SU-DHL-6 (cell line): Measurements from ENCODE around the gene ATCAY.

ENCODE experiments used
- H2AFZ ChIP-seq: fragments of 200-600 bp; sonication (generic); 2 replicates; pipeline ENCODE4 v1.6.1; 2014; ENCODE audit warnings: low read depth, mild to moderate bottlenecking, moderate library complexity, mixed read lengths, antibody characterized with exemption, low read length; ENCODE audit not compliant: severe bottlenecking
- H3F3A ChIP-seq: fragments of 200-600 bp; shearing (Covaris generic); 2 replicates; pipeline ENCODE4 v1.6.0; 2016; ENCODE audit warnings: antibody characterized with exemption, mild to moderate bottlenecking; ENCODE audit not compliant: insufficient read depth
- H3K27ac ChIP-seq: fragments of 200-600 bp; sonication (generic); 2 replicates; pipeline ENCODE4 v1.5.1; 2016; ENCODE audit warnings: low read depth, mild to moderate bottlenecking, low read length, moderate library complexity, mixed read lengths
- H3K27me3 ChIP-seq: fragments of 200-600 bp; sonication (generic), shearing (Covaris generic); 2 replicates; pipeline ENCODE4 v1.6.0; 2014; ENCODE audit warnings: mild to moderate bottlenecking, low read length
- H3K36me3 ChIP-seq: fragments of 200-600 bp; sonication (generic); 2 replicates; pipeline ENCODE4 v1.6.1; 2014; ENCODE audit warnings: mild to moderate bottlenecking, low read length, mixed read lengths
- H3K4me2 ChIP-seq: fragments of 300-600, 200-600 bp; shearing (Covaris generic), sonication (generic); 2 replicates; pipeline ENCODE4 v1.6.0; 2014; ENCODE audit warnings: low read length, low read depth, mild to moderate bottlenecking; ENCODE audit not compliant: poor library complexity, severe bottlenecking
- H3K4me3 ChIP-seq: fragments of 200-600 bp; sonication (generic); 2 replicates; pipeline ENCODE4 v1.5.1; 2014; ENCODE audit warnings: antibody characterized with exemption, low read length, mild to moderate bottlenecking, mixed read lengths; ENCODE audit not compliant: insufficient read depth, poor library complexity, severe bottlenecking
- H3K79me2 ChIP-seq: fragments of 200-600 bp; sonication (generic); 2 replicates; pipeline ENCODE4 v1.6.1; 2014; ENCODE audit warnings: mild to moderate bottlenecking, low read length, moderate library complexity; ENCODE audit not compliant: insufficient read depth
- H3K9ac ChIP-seq: fragments of 200-600 bp; sonication (generic); 2 replicates; pipeline ENCODE4 v1.7.0; 2014; ENCODE audit warnings: mild to moderate bottlenecking, low read length
- H3K9me2 ChIP-seq: fragments of 200-600 bp; sonication (generic); replicated peaks from 2 replicates; pipeline ENCODE4 v1.6.1; 2014; ENCODE audit warnings: low read length; ENCODE audit not compliant: insufficient read depth
- H3K9me3 ChIP-seq: fragments of 200-600 bp; sonication (generic); 2 replicates; pipeline ENCODE4 v1.6.1; 2014; ENCODE audit warnings: low read length, mixed read lengths; ENCODE audit not compliant: insufficient read depth
- H4K20me1 ChIP-seq: fragments of 200-600 bp; sonication (generic); 2 replicates; pipeline ENCODE4 v1.6.1; 2014; ENCODE audit warnings: low read depth, mild to moderate bottlenecking, antibody characterized with exemption, low read length, moderate library complexity, mixed read lengths
- CTCF ChIP-seq: fragments of 200-600 bp; sonication (generic); IDR thresholded peaks from one replicate; pipeline ENCODE4 v1.5.1; 2017; ENCODE audit warnings: antibody characterized with exemption, mild to moderate bottlenecking, low read length, moderate library complexity; ENCODE audit not compliant: insufficient read depth, poor library complexity, severe bottlenecking
- EZH2phosphoT487 ChIP-seq: fragments of 200-600 bp; sonication (generic), shearing (Covaris generic); conservative IDR thresholded peaks from 2 replicates; pipeline ENCODE4 v1.6.1; 2018; ENCODE audit warnings: mild to moderate bottlenecking, antibody characterized with exemption, low read length, moderate library complexity, mixed read lengths

Gene ATCAY

DNA sequence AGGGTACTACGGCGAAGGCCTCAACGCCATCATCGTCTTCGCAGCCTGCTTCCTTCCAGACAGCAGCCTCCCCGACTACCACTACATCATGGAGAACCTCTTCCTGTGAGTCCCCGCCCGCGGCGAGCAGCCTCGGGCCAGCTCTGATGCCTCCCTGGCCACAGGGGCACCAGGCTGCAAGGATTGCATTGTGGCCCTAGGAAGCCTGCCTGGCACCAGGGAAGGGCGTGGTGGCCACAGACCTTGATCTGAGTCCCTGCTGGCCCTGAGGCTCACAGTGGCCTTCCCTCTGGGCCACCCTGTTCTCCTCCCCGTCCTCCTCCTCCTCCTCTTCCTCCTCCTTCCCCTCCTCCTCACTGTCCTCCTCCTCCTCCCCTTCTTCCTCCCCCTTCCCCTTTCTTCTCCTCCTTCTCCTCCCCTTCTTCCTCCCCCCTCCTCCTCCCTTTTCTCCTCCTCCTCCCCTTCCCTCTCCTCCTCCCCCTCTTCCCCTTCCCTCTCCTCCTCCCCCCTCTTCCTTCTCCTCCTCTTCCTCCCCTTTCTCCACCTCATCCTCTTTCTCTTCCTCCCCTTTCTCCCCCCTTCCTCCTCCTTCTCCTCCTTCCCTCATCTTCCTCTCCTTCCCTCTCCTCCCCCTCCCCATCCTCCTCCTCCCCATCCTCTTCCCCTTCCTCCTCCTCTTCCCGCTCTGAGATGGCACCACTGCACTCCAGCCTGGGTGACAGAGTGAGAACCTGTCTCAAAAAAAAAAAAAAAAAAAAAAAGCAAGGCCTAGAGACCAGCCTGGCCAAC lies 28.0 kb downstream of the ATCAY start:
- Histone ChIP-seq H3K27me3 (no peaks in the 10 kb centered on the region), H3K9me2 (no peaks in the 10 kb centered on the region), H3K4me2 (no peak overlapping the region), H4K20me1 (no peaks in the 10 kb centered on the region), H3K9ac (no peak overlapping the region), H3K9me3 (peaks cover 5% of the 10 kb centered on the region; the same call in 1 of the 2 replicates), H3F3A (no peaks in the 10 kb centered on the region), H3K79me2 (no peaks in the 10 kb centered on the region), H2AFZ (no peak overlapping the region), H3K4me3 (no peak overlapping the region), H3K36me3 (no peaks in the 10 kb centered on the region), H3K27ac (no peak overlapping the region)
- TF ChIP-seq CTCF (no peak), EZH2phosphoT487 (no peak)

DNA sequence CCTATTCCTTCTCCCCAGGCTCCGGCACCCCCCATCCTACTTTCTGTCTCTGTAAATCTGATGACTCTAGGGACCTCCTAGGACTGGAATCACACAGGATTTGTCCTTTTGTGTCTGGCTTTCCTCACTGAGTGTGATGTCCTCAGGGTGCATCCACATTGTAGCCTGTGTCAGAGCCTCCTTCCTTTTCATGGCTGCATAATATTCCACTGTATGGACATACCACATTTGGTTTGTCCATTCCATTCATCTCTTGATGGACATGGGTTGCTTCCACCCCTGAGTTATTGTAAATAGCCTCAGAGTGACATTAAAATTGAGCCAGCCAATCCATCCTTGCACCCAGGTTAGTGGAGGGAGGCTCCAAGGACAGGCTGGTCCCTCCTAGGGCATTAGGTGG lies 29.6 kb downstream of the ATCAY start:
- Histone ChIP-seq H3K27ac (no peak overlapping the region), H3K27me3 (no peaks in the 10 kb centered on the region), H2AFZ (no peak overlapping the region), H3K4me2 (no peak overlapping the region), H3K9ac (no peak overlapping the region), H4K20me1 (no peaks in the 10 kb centered on the region), H3K36me3 (no peaks in the 10 kb centered on the region), H3F3A (no peaks in the 10 kb centered on the region), H3K9me2 (no peaks in the 10 kb centered on the region), H3K4me3 (no peak overlapping the region), H3K79me2 (no peaks in the 10 kb centered on the region), H3K9me3 (peaks cover 5% of the 10 kb centered on the region; the same call in 1 of the 2 replicates)
- TF ChIP-seq CTCF (no peak), EZH2phosphoT487 (no peak)

DNA sequence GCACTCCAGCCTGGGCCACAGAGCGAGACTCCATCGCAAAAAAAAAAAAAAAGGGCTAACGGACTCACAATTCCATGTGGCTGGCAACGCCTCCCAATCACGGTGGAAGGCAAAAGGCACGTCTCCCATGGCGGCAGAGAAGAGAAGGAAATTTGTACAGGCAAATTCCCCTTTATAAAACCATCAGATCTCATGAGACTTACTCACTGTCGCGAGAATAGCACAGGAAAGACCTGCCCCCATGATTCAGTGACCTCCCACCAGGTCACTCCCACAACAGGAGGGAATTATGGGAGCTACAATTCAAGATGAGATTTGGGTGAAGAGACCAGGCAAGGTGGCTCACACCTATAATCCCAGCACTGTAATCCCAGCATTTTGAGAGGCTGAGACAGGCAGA lies 33.7 kb downstream of the ATCAY start:
- Histone ChIP-seq H3K9me2 (no peaks in the 10 kb centered on the region), H2AFZ (no peak overlapping the region), H3F3A (no peaks in the 10 kb centered on the region), H3K4me2 (no peak overlapping the region), H3K4me3 (no peak overlapping the region), H3K9ac (no peak overlapping the region), H3K9me3 (peaks cover 5% of the 10 kb centered on the region; the same call in 1 of the 2 replicates), H3K27me3 (no peaks in the 10 kb centered on the region), H3K36me3 (no peaks in the 10 kb centered on the region), H3K27ac (no peak overlapping the region), H3K79me2 (no peaks in the 10 kb centered on the region), H4K20me1 (no peaks in the 10 kb centered on the region)
- TF ChIP-seq CTCF, result no peak
- no peak for TF ChIP-seq EZH2phosphoT487
